Body of pancreas (tissue), 4 donors: ENCODE measurements around the gene SRRM2. TPM values are rescaled to one million over a fixed set of nuclear protein-coding genes. Genes with fewer than 3 reads are reported as not detected.

Experiments used
- ATAC-seq: fragments of 150-250 bp; one replicate; pipeline ENCODE4 v1.9.1; 2016
- DNase-seq, 4 donors: peaks; one replicate each; pipeline ENCODE4 v3.0.0-alpha.2; 2019
- H3K27ac ChIP-seq, 4 donors: fragments of 200-600 bp; sonication (generic); 1 replicate in 3 of 4; 2 replicates in 1 of 4; pipeline versions ENCODE4 v1.5.1 to v1.6.1; 2016 to 2019; ENCODE audit warnings: mild to moderate bottlenecking in 1 of 4, mixed read lengths in 1 of 4, moderate library complexity in 1 of 4
- H3K27me3 ChIP-seq, 2 donors: fragments of 200-600 bp; sonication (generic); one replicate each; pipeline ENCODE4 v1.6.0; 2016; ENCODE audit warnings: mild to moderate bottlenecking in 1 of 2
- H3K36me3 ChIP-seq, 2 donors: fragments of 200-600 bp; sonication (generic); replicated peaks in 1 of 2; 2 replicates each; pipeline ENCODE4 v1.5.1; 2016; ENCODE audit warnings: low read depth in 2 of 2; ENCODE audit not compliant: insufficient read depth in 1 of 2
- H3K4me1 ChIP-seq: fragments of 200-600 bp; sonication (generic); one replicate; pipeline ENCODE4 v1.6.0; 2016
- H3K4me3 ChIP-seq, 2 donors: fragments of 200-600 bp; sonication (generic); 1 replicate in 1 of 2; 2 replicates in 1 of 2; pipeline ENCODE4 v1.5.1; 2016 to 2019
- H3K9me3 ChIP-seq, 3 donors: fragments of 200-600 bp; sonication (generic); 1 replicate in 2 of 3; 2 replicates in 1 of 3; pipeline ENCODE4 v1.5.1; 2016
- CTCF ChIP-seq, 7 experiments: fragments of 450-650 bp in 4 of 7; fragments of 200-600 bp in 3 of 7; sonication (generic) in 3 of 7; IDR thresholded peaks; one replicate each; pipeline ENCODE4 v1.5.1; 2016 to 2019; ENCODE audit warnings: antibody characterized with exemption in 7 of 7
- POLR2A ChIP-seq, 3 donors: fragments of 450-650 bp; IDR thresholded peaks; one replicate each; pipeline ENCODE4 v1.6.1; 2016; ENCODE audit warnings: antibody characterized with exemption in 3 of 3, mild to moderate bottlenecking in 2 of 3
- WGBS, 2 donors: methylation state at CpG; one replicate each; pipeline ENCODE4 v1.1.5; 2017; 5-methylcytosine and 5-hydroxymethylcytosine counted together
- intact Hi-C: fragments of 100-400 bp; cut with DNase I; formaldehyde crosslinking; loops from one replicate; pipeline ENCODE4 v1.15.1; 2023
- total RNA-seq, 2 donors: library from RNA; depleted of rRNA; stranded (reverse); fragments of >200 nt; gene quantifications; one replicate each; pipeline ENCODE4 v1.1.0, GENCODE V29; 2016

SRRM2 gene
- total RNA-seq, 2 donors from 2014 or later = 231 to 1,198 TPM

- intact Hi-C loops = no loop called here
- WGBS, 2 donors = 82% methylated on average over 5 of the region's 5 CpGs; no CpG with 5 or more reads in 1 of the 2 donors
Observed at GRCh38 chr16:2738615-2739014, 13.8 kb upstream of the SRRM2 start.

GRCh38 chr16:2739625-2740430 is 12.6 kb upstream of the SRRM2 start:
- WGBS, 2 donors = 66 to 68% methylated on average over 3 to 5 of the region's 8 CpGs
- Histone ChIP-seq H3K27me3 (no peaks in the 10 kb centered on the region), H3K4me3 (no peak overlapping the region), H3K36me3 (no peaks in the 10 kb centered on the region), H3K9me3 (no peaks in the 10 kb centered on the region), H3K27ac (no peak overlapping the region), H3K4me1 (no peaks in the 10 kb centered on the region)
- ATAC-seq (no peak), DNase-seq (no peak)
- no peak for TF ChIP-seq CTCF (IDR thresholded peaks at IDR 0.05)
- TF ChIP-seq POLR2A (IDR thresholded peaks at IDR 0.05) = no peak
- intact Hi-C loops = no loop called here

More at GRCh38 chr16:2738615-2739014, 13.8 kb upstream of the SRRM2 start:
- H3K4me3 ChIP-seq = no peak overlapping the region
- H3K4me1 ChIP-seq = no peaks in the 10 kb centered on the region
- H3K36me3 ChIP-seq = no peaks in the 10 kb centered on the region
- no peaks in the 10 kb centered on the region for H3K9me3 ChIP-seq
- H3K27me3 ChIP-seq = no peaks in the 10 kb centered on the region
- no peak for TF ChIP-seq POLR2A (IDR thresholded peaks at IDR 0.05)
- H3K27ac ChIP-seq = no peak overlapping the region
- DNase-seq (no peak), ATAC-seq (no peak)

GRCh38 chr16:2740476-2740875 is 12.0 kb upstream of the SRRM2 start:
- ATAC-seq (no peak), DNase-seq (no peak)
- TF ChIP-seq CTCF (IDR thresholded peaks at IDR 0.05) (no peak), POLR2A (IDR thresholded peaks at IDR 0.05) (no peak)
- intact Hi-C loops = no loop called here
- Histone ChIP-seq H3K27ac (no peak overlapping the region), H3K4me1 (no peaks in the 10 kb centered on the region), H3K4me3 (no peak overlapping the region), H3K9me3 (no peaks in the 10 kb centered on the region), H3K27me3 (no peaks in the 10 kb centered on the region), H3K36me3 (no peaks in the 10 kb centered on the region)
- 81 to 88% methylated on average over 6 of the region's 6 CpGs for WGBS, 2 donors

GRCh38 chr16:2741168-2741567 is 11.3 kb upstream of the SRRM2 start:
- no peak for ATAC-seq
- no peak for TF ChIP-seq POLR2A (IDR thresholded peaks at IDR 0.05)
- H3K9me3 ChIP-seq = no peaks in the 10 kb centered on the region
- H3K4me3 ChIP-seq = no peak overlapping the region
- H3K36me3 ChIP-seq = no peaks in the 10 kb centered on the region
- no peak overlapping the region for H3K27ac ChIP-seq
- no peak for DNase-seq
- 84 to 90% methylated on average over 3 to 4 of the region's 4 CpGs for WGBS, 2 donors
- H3K4me1 ChIP-seq = no peaks in the 10 kb centered on the region
- intact Hi-C loops = no loop called here
- H3K27me3 ChIP-seq = no peaks in the 10 kb centered on the region

- 86 to 87% methylated on average over 3 to 8 of the region's 12 CpGs for WGBS, 2 donors
- Histone ChIP-seq H3K4me3 (no peak overlapping the region), H3K9me3 (no peaks in the 10 kb centered on the region), H3K4me1 (no peaks in the 10 kb centered on the region), H3K27ac (no peak overlapping the region), H3K27me3 (no peaks in the 10 kb centered on the region), H3K36me3 (no peaks in the 10 kb centered on the region)
- ATAC-seq (no peak), DNase-seq (no peak)
- intact Hi-C loops = no loop called here
- TF ChIP-seq CTCF (IDR thresholded peaks at IDR 0.05) = no peak
- TF ChIP-seq POLR2A (IDR thresholded peaks at IDR 0.05) = no peak
Observed at GRCh38 chr16:2742323-2743006, 10.0 kb upstream of the SRRM2 start.
